Keratinocyte (primary cell): ENCODE results near the gene SSTR3. TPM values are rescaled to one million over a fixed set of nuclear protein-coding genes. Genes with fewer than 3 reads are reported as not detected.

Source experiments
- DNase-seq: peaks from one replicate; pipeline ENCODE4 v3.0.0-alpha.2; 2011; ENCODE audit warnings: low read depth, missing footprints, low spot score
- FAIRE-seq: peaks from 2 replicates; lab custom pipeline; 2011; peaks lifted over from hg19 to GRCh38; lab: Jason Lieb, UNC
- H2AFZ ChIP-seq: 2 replicates; pipeline ENCODE4 v1.6.0; 2012; ENCODE audit warnings: low read length, control low read depth, inconsistent platforms; ENCODE audit not compliant: control insufficient read depth
- H3K27ac ChIP-seq: 2 replicates; pipeline ENCODE4 v1.5.1; 2011; ENCODE audit warnings: low read length; ENCODE audit not compliant: control insufficient read depth, insufficient read depth
- H3K27me3 ChIP-seq: 3 replicates; pipeline ENCODE4 v1.6.0; 2011; ENCODE audit warnings: low read length; ENCODE audit not compliant: control insufficient read depth, insufficient read depth; ENCODE audit errors: extremely low read depth
- H3K36me3 ChIP-seq, 2 experiments: 2 replicates in 1 of 2; 3 replicates in 1 of 2; pipeline ENCODE4 v1.5.1; 2011; ENCODE audit warnings: low read length in 2 of 2, mild to moderate bottlenecking in 1 of 2; ENCODE audit not compliant: control insufficient read depth in 2 of 2, insufficient read depth in 2 of 2; ENCODE audit errors: extremely low read depth in 1 of 2
- H3K4me1 ChIP-seq: 3 replicates; pipeline ENCODE4 v1.5.1; 2011; ENCODE audit warnings: low read length; ENCODE audit not compliant: control insufficient read depth, insufficient read depth; ENCODE audit errors: extremely low read depth
- H3K4me2 ChIP-seq: 3 replicates; pipeline ENCODE4 v1.6.0; 2011; ENCODE audit warnings: low read depth, low read length; ENCODE audit not compliant: control insufficient read depth, insufficient read depth; ENCODE audit errors: extremely low read depth
- H3K4me3 ChIP-seq, 3 experiments: fragments of 200-600 bp in 1 of 3; sonication (generic) in 1 of 3; 2 replicates in 2 of 3; 3 replicates in 1 of 3; pipeline ENCODE4 v1.5.1; 2011 to 2016; ENCODE audit warnings: low read length in 3 of 3, mild to moderate bottlenecking in 3 of 3, control low read depth in 2 of 3, inconsistent platforms in 1 of 3, low read depth in 1 of 3, mixed read lengths in 1 of 3, mixed run types in 1 of 3, moderate library complexity in 1 of 3; ENCODE audit not compliant: control insufficient read depth in 2 of 3, insufficient read depth in 2 of 3; ENCODE audit errors: extremely low read depth in 1 of 3
- H3K79me2 ChIP-seq: 2 replicates; pipeline ENCODE4 v1.6.0; 2012; ENCODE audit warnings: low read length; ENCODE audit not compliant: control insufficient read depth, insufficient read depth
- H3K9ac ChIP-seq: 3 replicates; pipeline ENCODE4 v1.6.0; 2011; ENCODE audit warnings: low read length; ENCODE audit not compliant: control insufficient read depth, insufficient read depth; ENCODE audit errors: extremely low read depth
- H3K9me1 ChIP-seq: 3 replicates; pipeline ENCODE4 v1.6.0; 2011; ENCODE audit warnings: low read length; ENCODE audit not compliant: control insufficient read depth, insufficient read depth; ENCODE audit errors: extremely low read depth
- H3K9me3 ChIP-seq: 2 replicates; pipeline ENCODE4 v1.5.1; 2012; ENCODE audit warnings: low read depth, low read length; ENCODE audit not compliant: control insufficient read depth
- H4K20me1 ChIP-seq: 3 replicates; pipeline ENCODE4 v1.6.0; 2011; ENCODE audit warnings: low read length; ENCODE audit not compliant: control insufficient read depth, insufficient read depth; ENCODE audit errors: extremely low read depth
- CTCF ChIP-seq, 3 experiments: IDR thresholded peaks in 1 of 3; conservative IDR thresholded peaks in 1 of 3; optimal IDR thresholded peaks in 1 of 3; 2 replicates in 2 of 3; 3 replicates in 1 of 3; pipeline versions ENCODE3 to v1.5.1; 2011; ENCODE audit warnings: low read length in 3 of 3, mild to moderate bottlenecking in 3 of 3, moderate library complexity in 2 of 3, control low read depth in 1 of 3, inconsistent platforms in 1 of 3; ENCODE audit not compliant: insufficient read depth in 2 of 3; ENCODE audit errors: extremely low read depth in 1 of 3
- EZH2 ChIP-seq: IDR thresholded peaks from one replicate; pipeline ENCODE4 v1.6.1; 2012; ENCODE audit warnings: inconsistent platforms, mild to moderate bottlenecking, low read length, moderate library complexity
- dilution Hi-C: fragments of 300-500 bp; cut with MboI; formaldehyde crosslinking; loops from one replicate; pipeline ENCODE4 v1.7.0; 2020; ENCODE audit warnings: low sequenced_read_pairs; ENCODE audit not compliant: extremely low pct_ligation_motif_present
- polyA plus RNA-seq, 5 experiments: library from polyadenylated mRNA; depleted of rRNA in 3 of 5; stranded (reverse) in 3 of 5; stranded (forward) in 1 of 5; unstranded in 1 of 5; fragments of >200 nt; gene quantifications; 1 replicate in 1 of 5; 2 replicates in 3 of 5; 3 replicates in 1 of 5; pipeline versions ENCODE4 v1.2.1 to v1.2.3, GENCODE V29; 2011 to 2012; ENCODE audit warnings: missing spikeins in 2 of 5, low read depth in 1 of 5, low replicate concordance in 1 of 5

SSTR3 gene
- polyA plus RNA-seq, 1 donor (not counting 4 experiments of a cell fraction or from before 2014, with no cell fraction given): not detected

DNA sequence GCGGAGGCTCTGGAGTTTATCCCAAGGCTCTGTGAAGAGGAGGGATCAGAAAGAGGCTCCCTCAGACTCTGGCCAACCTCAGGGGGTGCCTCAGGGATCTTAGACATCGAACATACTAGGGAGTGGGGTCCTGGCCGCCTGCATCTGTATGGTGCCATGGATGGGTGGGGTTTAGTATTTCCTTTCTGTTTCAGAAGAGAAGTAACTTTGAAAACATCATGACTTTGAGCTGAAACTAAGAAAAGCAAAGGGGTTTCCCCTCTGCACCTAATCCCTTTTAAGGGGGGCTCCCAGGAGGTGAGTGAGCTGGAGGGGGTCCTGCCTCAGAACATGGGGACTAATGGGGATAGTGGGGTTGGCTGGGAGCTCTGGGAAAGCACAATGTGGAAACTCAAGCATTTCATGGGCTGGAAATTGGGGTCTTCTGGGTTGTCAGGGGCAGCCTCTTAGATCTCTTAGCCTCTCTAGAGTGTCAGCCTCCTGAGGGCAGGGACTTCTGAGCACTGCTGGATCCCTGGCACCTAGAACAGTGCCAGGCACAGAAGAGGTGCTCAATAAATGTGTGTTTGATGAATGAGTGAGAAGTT, 11.8 kb upstream of the SSTR3 start:
- Histone ChIP-seq H3K36me3 (peaks cover 14 to 19% of the 10 kb centered on the region in 2 experiments), H3K79me2 (no peaks in the 10 kb centered on the region), H4K20me1 (no peaks in the 10 kb centered on the region), H3K27me3 (no peaks in the 10 kb centered on the region), H3K4me2 (no peak overlapping the region), H3K9me1 (no peaks in the 10 kb centered on the region), H3K9me3 (no peaks in the 10 kb centered on the region), H2AFZ (no peak overlapping the region), H3K4me1 (peaks cover 11% of the 10 kb centered on the region), H3K9ac (no peak overlapping the region), H3K4me3 (no peak overlapping the region), H3K27ac (no peak overlapping the region)
- DNase-seq (no peak), FAIRE-seq (no peak)
- TF ChIP-seq CTCF (optimal IDR thresholded peaks at IDR 0.05 in 1 of 3, IDR thresholded peaks at IDR 0.05 in 1 of 3, conservative IDR thresholded peaks at IDR 0.05 in 1 of 3; ENCODE audit: extremely low read depth in 1 of 3, insufficient read depth in 2 of 3, low read length in 3 of 3) (no peak), EZH2 (no peak)
- dilution Hi-C loops: no loop called here

DNA sequence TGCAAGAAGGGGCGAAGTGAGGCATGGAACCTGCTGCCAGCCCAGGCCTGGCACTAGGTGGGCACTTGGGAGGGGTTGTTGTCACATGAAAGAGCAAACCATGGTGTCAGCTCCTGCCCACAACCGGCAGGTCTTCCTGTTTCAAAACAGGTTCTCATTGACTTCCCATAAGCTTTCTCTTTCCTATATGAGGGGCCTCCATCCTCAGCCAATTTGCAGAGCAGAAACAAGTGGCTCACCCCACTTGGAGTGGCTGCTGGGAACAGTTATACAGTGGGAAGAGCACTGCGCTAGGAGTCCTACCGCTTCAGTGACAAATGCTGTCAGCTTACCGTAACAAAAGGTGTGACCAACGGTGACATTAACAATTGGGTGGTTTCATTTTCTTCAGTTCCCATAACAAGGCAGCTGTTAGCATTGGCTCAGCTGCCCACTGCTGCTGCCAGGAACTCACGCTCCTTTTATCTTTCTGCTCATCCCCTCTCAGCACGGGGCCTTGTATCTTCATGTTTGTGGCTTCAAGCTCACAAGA, 10.2 kb upstream of the SSTR3 start:
- Histone ChIP-seq H3K9me3 (no peaks in the 10 kb centered on the region), H3K36me3 (peaks cover 14 to 19% of the 10 kb centered on the region in 2 experiments), H3K27ac (no peak overlapping the region), H2AFZ (no peak overlapping the region), H4K20me1 (no peaks in the 10 kb centered on the region), H3K4me3 (no peak overlapping the region), H3K9ac (no peak overlapping the region), H3K27me3 (no peaks in the 10 kb centered on the region), H3K4me2 (no peak overlapping the region), H3K79me2 (no peaks in the 10 kb centered on the region), H3K4me1 (no peaks in the 10 kb centered on the region), H3K9me1 (no peaks in the 10 kb centered on the region)
- FAIRE-seq (no peak), DNase-seq (no peak)
- TF ChIP-seq CTCF (optimal IDR thresholded peaks at IDR 0.05 in 1 of 3, IDR thresholded peaks at IDR 0.05 in 1 of 3, conservative IDR thresholded peaks at IDR 0.05 in 1 of 3; ENCODE audit: extremely low read depth in 1 of 3, insufficient read depth in 2 of 3, low read length in 3 of 3): no peak
- no peak for TF ChIP-seq EZH2
- dilution Hi-C loops: no loop called here
